ENCODE measurements around the gene MYO9B.

MYO9B gene

DNA sequence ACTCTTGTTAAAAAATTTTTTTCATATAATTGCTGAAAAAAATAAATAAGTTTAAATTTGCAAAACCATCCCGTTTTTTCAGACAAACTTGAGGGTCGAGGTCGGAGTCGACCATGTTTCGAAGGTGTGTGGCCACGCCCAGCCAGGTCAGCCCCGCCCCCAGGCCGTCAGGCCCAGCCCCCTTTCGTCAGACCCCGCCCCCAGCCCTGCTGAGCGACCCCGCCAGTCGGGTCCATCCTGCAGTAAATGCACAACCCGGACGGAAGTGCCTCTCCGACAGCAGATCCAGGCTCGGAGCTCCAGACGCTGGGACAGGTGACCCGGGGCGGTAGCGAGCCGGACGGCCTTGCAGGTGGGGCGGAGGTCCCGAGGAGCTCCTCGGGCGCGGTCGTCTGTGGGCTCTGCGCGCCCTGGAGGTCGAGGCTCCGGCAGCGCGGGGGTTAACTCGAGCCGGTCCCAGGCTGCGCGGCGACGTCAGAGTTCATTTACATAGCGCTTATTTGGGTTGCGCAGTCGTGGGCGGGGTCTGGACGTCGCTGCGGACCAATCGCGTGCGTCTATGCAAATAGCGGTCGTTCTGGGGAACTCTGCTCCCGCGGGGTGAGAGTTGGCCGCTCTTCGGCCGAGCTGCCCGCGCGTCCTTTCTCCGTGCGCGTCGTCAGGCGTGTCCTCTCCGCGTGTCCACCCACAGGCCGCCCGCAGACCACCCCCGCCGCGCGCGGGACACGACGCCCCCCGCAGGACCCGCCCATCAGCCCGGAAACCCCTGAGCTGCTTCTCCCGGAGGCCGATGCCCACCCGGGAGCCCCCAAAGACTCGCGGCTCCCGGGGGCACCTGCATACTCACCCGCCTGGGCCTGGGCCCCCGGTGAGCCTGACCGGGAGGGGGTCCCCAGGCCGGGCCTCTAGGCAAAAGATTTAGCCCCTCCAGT is 150.7 kb downstream of the MYO9B start, which contains the start of gene OCEL1:
Gene OCEL1, plus strand, starts transcription at position 225 of the 932 bp plus-strand sequence. Its CDS starts 22 bp downstream, at position 247.
- DNase-seq: peak; percentile 99

DNA sequence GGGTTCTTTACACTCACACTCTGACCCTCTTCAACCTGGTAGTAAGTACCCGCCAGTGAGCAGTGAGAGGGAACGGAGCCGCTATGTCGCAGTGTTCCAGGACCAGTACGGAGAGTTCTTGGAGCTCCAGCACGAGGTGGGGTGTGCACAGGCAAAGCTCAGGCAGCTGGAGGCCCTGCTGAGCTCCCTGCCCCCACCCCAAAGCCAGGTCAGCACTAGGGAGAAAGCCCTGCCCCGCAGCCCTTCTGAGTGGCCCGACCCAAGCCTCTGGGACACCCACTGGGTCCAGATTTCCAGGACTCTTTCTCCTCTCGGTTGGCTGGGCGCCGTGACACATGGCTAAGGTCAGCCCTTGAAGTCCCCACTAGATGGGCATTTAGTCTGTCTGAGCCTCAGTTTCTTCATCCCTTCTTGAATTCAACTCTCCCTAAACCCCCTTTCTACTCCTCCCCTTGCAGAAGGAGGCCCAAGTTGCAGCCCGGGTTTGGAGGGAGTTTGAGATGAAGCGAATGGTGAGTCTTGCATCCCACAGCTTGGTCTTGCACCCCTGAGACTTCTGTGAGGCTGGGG is 152.3 kb downstream of the MYO9B start:
- DNase-seq: no peak

DNA sequence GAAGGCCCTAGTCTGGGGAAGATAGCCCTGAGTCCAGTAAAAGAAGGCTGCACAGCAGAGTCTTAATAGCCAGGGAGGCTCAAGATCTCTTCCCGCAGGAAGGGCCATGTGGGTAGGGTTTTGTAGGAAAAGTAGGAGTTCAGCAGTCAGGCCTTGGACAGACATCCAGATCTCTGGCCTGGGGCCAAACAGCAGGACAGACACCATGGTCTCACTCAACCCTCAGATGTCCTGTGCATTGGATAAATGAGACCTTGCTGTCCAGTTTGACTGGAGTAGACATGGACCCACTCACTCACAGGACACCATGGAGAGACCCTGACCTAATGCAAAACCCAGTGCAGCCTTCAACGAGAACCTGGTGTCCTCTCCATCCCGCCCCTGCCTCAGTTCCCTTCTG is 154.3 kb downstream of the MYO9B start:
- no peak for DNase-seq

- DNase-seq: no peak
These were observed 156.7 kb downstream of the MYO9B start for GRCh38 chr19:17232258-17232657.

DNA sequence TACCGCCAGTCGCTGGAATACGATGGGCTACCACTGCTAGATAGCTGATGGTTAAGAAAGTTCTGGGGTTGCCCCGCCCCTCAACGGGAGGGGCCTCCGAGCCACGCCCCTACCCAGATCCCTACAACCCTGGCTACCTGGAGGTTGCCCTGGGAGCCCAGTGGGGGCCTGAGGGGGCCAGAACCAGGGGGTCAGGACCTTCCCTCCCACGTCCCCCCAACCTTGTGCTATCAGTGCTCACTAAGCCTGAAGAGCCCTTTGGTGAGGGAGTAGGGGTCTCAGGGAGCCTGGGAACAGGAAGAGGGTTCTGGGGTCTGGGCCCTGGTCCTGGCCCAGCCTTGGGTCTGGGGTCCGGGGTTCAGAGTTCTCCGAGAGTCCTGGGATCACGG is 159.3 kb downstream of the MYO9B start:
- DNase-seq: peak; percentile 60

DNA sequence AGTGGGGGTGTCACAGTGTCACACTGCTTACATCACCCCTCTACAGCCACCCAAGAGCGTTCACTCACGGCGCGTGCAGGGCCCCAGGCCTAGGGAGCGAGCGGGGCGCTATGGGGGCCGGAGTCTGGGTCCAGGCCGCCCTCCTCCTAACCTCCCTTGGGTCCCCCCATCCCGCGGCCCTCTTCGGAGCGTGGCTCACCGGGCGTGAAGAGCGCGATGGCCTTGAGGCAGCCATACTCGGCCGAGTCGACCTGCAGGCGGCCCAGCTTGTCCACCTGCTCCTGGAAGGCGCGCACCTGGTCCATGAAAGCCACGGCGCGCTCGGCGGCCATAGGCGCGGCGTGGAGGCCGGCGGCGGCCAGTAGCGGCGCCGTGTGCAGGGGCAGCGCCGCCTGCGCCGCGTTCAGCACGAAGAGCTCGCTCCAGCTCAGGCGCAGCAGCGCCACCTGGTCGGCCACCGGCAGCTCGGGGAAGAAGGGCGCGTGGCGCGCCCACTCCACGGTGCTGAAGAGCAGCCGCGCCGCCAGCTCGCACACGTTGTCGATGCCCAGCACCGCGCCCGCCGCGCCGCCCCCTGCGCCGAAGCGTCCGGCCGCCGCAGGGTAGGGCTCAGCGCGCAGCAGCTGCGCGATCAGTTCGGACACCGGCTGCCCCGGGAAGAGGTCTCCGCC is 159.9 kb downstream of the MYO9B start:
- peak; percentile 82 for DNase-seq

- DNase-seq: no peak
These were observed 160.6 kb downstream of the MYO9B start for GRCh38 chr19:17235971-17236777.

DNA sequence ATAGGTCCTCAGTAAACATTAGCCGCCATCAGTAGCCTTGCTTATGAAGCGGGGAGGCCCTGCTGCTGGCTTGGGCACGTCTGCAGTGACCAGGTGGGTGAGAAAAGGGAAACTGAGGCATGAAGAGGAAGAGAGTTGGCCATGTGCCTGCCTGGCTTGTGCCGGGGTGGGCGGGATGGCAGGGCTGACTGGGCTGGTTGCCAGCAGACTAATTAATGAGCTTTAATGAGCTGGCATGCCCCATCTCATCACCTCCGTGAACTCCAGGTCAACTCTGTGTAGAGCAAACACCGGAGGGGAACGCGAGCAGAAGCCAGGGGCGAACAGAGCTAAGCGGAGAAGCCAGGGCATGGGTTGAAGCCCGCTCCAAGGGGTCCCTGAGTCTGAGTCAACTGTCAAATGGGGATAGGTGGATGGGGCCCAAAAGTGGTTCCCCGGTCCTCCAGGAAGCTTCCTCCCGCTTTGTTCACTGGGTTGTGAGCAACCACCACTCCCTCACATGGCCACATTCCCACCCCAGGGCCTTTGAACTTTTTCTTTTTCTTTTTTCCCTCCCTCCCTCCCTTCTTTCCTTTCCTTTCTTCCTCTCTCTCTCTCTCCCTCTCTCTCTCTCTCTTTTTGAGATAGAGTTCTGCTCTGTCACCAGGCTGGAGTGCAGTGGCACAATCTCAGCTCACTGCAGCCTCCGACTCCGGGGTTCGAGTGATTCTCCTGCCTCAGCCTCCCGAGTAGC is 161.4 kb downstream of the MYO9B start:
- no peak for DNase-seq

GRCh38 chr19:17237747-17238706 is 162.4 kb downstream of the MYO9B start:
- DNase-seq: no peak

DNA sequence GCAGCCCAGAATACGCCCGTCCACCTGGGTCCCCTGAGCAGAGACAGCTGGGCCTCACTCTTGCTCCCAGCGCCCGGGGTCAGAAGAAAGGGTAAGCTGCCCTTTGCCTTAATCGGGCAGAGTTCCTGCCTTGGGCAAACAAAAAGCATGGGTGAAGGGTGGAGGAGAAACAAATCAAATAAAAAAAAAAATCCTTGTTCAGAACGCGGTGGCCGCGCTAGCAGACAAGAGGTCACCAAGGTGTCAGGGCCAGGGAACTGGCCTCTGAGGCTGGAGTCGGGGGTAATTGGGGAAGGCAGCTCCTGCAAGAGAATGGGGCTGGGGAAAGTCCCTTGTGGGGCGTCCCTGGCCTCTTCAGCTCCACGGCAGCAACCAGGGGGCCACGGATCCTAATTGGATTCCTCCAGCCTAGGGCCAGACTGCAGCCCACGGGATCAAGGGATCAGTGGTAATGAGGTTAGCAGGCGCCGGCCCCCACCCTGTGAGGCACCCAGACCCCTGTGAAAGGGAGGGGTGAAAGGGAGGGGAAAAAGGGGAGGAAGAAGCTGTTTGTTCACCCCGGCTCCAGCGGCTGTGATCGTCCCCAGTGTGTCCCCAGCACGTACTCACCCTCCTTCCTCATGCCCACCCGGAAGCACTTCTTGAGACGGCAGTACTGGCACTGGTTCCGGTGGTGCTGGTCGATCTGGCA is 164.6 kb downstream of the MYO9B start:
- DNase-seq: no peak

DNA sequence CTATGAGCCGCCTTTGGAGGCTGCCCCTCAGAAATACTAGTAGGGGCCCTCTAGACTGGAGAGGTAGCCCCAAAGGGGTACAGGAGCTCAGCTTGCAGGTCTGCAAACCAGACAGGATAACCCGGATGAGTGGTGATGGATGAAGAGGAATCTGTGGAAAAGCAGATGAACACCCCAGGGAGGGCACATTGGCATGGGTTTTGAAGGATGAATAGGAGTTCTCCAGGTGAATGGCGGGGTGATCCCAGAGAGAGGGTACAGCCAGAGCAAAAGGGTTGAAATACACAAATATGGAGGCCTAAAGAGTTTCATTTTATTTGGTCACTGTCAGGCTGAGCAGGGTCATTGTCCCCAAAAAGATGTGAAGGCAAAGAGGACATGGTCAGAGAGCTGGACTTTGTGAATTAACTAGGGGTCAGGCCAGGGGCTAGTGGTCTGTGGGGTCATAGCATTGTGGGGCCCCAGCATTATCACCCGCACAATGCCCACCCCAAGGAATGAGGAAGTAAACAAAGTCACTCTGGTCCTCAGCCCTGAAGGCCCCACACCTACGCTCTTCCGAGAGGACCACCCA is 165.3 kb downstream of the MYO9B start:
- no peak for DNase-seq

GRCh38 chr19:17242431-17243208 is 167.0 kb downstream of the MYO9B start:
- DNase-seq: no peak

DNA sequence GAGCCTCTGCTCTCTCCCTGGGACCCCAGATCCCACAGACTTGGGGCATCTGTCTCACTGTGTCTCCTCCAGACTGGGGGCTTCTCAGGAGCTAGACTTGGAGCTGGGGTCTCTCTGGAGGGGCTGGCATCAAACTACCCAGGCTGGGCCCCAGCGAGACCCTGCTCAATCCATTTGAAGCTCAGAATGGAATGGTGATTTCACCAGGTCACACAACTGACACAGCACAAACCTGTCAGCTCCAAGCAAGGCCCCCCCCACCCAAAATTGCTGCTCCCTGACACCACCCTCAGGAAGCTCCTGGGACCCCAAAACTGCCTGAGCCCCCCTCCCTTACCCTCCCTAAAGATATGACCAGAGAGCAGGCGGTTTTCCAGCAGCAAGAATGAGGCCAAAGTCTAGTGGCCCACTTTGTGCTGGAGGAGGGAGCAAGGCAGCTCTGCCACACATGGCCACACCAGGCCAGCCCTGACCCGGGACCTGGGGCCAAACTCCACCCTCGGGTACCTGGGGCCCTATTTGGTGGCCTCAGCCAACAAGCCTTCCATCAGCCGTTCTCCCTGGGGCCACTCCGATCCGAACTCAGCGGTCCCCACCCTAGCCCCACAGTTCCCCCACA is 167.7 kb downstream of the MYO9B start:
- no peak for DNase-seq

DNA sequence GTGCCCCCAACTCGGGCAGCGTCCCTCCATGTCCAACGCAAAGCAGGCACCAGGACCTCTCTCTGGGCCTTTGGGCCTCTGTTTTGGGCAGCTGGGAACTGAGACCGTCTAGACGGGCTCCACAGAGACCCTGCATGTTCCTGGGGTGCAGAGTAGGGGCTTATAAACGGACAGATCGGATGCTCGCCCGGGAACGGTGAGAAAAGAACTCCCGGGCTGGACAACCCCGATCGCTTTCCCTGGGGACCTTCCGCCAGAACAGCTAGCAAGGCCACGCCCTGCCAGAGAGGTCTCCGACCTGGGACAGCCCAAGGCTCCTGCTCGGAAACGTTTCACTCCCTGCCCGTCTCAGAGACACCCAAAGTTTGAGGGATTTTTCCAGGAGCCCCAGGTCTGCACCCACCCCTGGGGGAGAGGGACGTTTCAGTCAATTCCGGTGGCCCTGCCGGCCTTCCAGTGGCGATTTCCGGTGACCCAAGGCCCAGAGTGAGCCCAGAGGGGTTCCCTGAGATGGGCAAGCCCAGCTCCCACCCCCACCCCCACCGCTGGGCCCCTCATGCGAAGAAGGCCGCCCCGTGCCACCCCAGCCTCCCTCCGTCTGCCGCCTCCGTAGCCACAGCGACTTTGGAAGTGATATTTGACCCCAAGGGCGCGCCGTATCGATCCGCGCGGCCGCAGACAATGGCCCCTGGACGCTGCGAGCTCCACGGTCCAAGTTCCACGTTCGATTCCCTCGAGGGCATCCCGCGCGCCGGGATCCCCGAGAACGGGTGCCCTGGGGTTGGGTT is 168.4 kb downstream of the MYO9B start:
- DNase-seq: peak; percentile 48

GRCh38 chr19:17244618-17245534 is 169.3 kb downstream of the MYO9B start:
- no peak for DNase-seq

GRCh38 chr19:17245535-17245984 is 170.0 kb downstream of the MYO9B start, which contains the start of gene NR2F6:
TSS of gene NR2F6 (minus strand) at chr19:17245919. CDS start at chr19:17245220, 699 bp downstream.
- DNase-seq: no peak
